ENCODE measurements around the gene ARHGEF4. TPM values are rescaled to one million over a fixed set of nuclear protein-coding genes. Genes with fewer than 3 reads are reported as not detected.

ARHGEF4 gene
- total RNA-seq, 1 donor from 2014 or later, result 25.5 TPM

- H3K4me3 Mint-ChIP-seq, result no peak overlapping the region
- no peak for TF ChIP-seq CTCF (IDR thresholded peaks at IDR 0.05; ENCODE audit: unreplicated experiment)
- no peak overlapping the region for H3K27ac Mint-ChIP-seq
- no peaks in the 10 kb centered on the region for H3K4me1 Mint-ChIP-seq
- peaks cover 49% of the 10 kb centered on the region for H3K36me3 Mint-ChIP-seq
- H3K9me3 Mint-ChIP-seq, result no peaks in the 10 kb centered on the region
- no peaks in the 10 kb centered on the region for H3K27me3 Mint-ChIP-seq (ENCODE audit: low read depth)
- no peak for DNase-seq (ENCODE audit: low spot score in 2 of 2, unreplicated experiment in 2 of 2)
Observed at GRCh38 chr2:131050896-131051295, 214.2 kb downstream of the ARHGEF4 start.

GRCh38 chr2:131052741-131053263, 216.1 kb downstream of the ARHGEF4 start:
- no peaks in the 10 kb centered on the region for H3K27me3 Mint-ChIP-seq (ENCODE audit: low read depth)
- H3K36me3 Mint-ChIP-seq, result peaks cover 46% of the 10 kb centered on the region

GRCh38 chr2:131054488-131054887, 217.8 kb downstream of the ARHGEF4 start:
- Mint-ChIP-seq H3K4me1 (peaks cover 3% of the 10 kb centered on the region), H3K9me3 (no peaks in the 10 kb centered on the region), H3K36me3 (peaks cover 55% of the 10 kb centered on the region), H3K4me3 (no peak overlapping the region), H3K27ac (no peak overlapping the region), H3K27me3 (ENCODE audit: low read depth) (no peaks in the 10 kb centered on the region)
- DNase-seq (ENCODE audit: low spot score in 2 of 2, unreplicated experiment in 2 of 2), result no peak
- TF ChIP-seq CTCF (IDR thresholded peaks at IDR 0.05; ENCODE audit: unreplicated experiment), result no peak

More at GRCh38 chr2:131052741-131053263, 216.1 kb downstream of the ARHGEF4 start:
- Mint-ChIP-seq H3K9me3 (no peaks in the 10 kb centered on the region), H3K4me3 (no peak overlapping the region), H3K4me1 (peaks cover 3% of the 10 kb centered on the region), H3K27ac (no peak overlapping the region)
- no peak for DNase-seq (ENCODE audit: low spot score in 2 of 2, unreplicated experiment in 2 of 2)
- no peak for TF ChIP-seq CTCF (IDR thresholded peaks at IDR 0.05; ENCODE audit: unreplicated experiment)

GRCh38 chr2:131055169-131056065, 218.7 kb downstream of the ARHGEF4 start:
- Mint-ChIP-seq H3K4me1 (peaks cover 3% of the 10 kb centered on the region), H3K27ac (no peak overlapping the region)

More at GRCh38 chr2:131055169-131056065, 218.7 kb downstream of the ARHGEF4 start:
- no peaks in the 10 kb centered on the region for H3K27me3 Mint-ChIP-seq (ENCODE audit: low read depth)
- H3K36me3 Mint-ChIP-seq, result peaks cover 53% of the 10 kb centered on the region
- H3K9me3 Mint-ChIP-seq, result no peaks in the 10 kb centered on the region
- TF ChIP-seq CTCF (IDR thresholded peaks at IDR 0.05; ENCODE audit: unreplicated experiment), result no peak
- DNase-seq (ENCODE audit: low spot score in 2 of 2, unreplicated experiment in 2 of 2), result no peak
- H3K4me3 Mint-ChIP-seq, result no peak overlapping the region

Measured in mesothelial cell of epicardium (in vitro differentiated cells).